SK-N-SH treated with all-trans-retinoic acid at 6 μM for 48 hours (cell line): ENCODE data around the gene UBLCP1.

ENCODE experiments used
- BACH2 ChIP-seq: fragments of 250-450 bp; sonication (Bioruptor Pico); IDR thresholded peaks from 2 replicates; pipeline ENCODE4 v1.9.0; 2021; ENCODE audit warnings: mild to moderate bottlenecking, borderline replicate concordance
- CREB5 ChIP-seq: fragments of 250-450 bp; sonication (Bioruptor Pico); IDR thresholded peaks from 2 replicates; pipeline ENCODE4 v1.5.1; 2020; ENCODE audit warnings: low read depth, mild to moderate bottlenecking, moderate library complexity
- CSRNP3 ChIP-seq: fragments of 250-450 bp; sonication (Bioruptor Pico); IDR thresholded peaks from 2 replicates; pipeline ENCODE4 v1.5.1; 2021; ENCODE audit warnings: mild to moderate bottlenecking, moderate library complexity
- ESRRG ChIP-seq: fragments of 250-450 bp; sonication (Bioruptor Pico); IDR thresholded peaks from 2 replicates; pipeline ENCODE4 v1.6.1; 2021; ENCODE audit warnings: mild to moderate bottlenecking
- PATZ1 ChIP-seq: fragments of 250-450 bp; sonication (Bioruptor Pico); IDR thresholded peaks from 2 replicates; pipeline ENCODE4 v1.8.0; 2020; ENCODE audit warnings: mild to moderate bottlenecking, moderate library complexity, borderline replicate concordance
- POU6F1 ChIP-seq: fragments of 250-450 bp; sonication (Bioruptor Pico); IDR thresholded peaks from 2 replicates; pipeline ENCODE4 v1.8.0; 2021; ENCODE audit warnings: low read depth, mild to moderate bottlenecking, moderate library complexity, borderline replicate concordance
- PPARA ChIP-seq: fragments of 250-450 bp; sonication (Bioruptor Pico); IDR thresholded peaks from 2 replicates; pipeline ENCODE4 v1.5.0; 2020; ENCODE audit warnings: mild to moderate bottlenecking, borderline replicate concordance
- RARB ChIP-seq: fragments of 250-450 bp; sonication (Bioruptor Pico); IDR thresholded peaks from 2 replicates; pipeline ENCODE4 v1.8.0; 2021; ENCODE audit warnings: mild to moderate bottlenecking, moderate library complexity
- TOX ChIP-seq: fragments of 250-450 bp; sonication (Bioruptor Pico); IDR thresholded peaks from 2 replicates; pipeline ENCODE4 v1.8.0; 2021; ENCODE audit warnings: mild to moderate bottlenecking, moderate library complexity, borderline replicate concordance
- TSHZ2 ChIP-seq: fragments of 250-450 bp; sonication (Bioruptor Pico); IDR thresholded peaks from 2 replicates; pipeline ENCODE4 v1.5.0; 2020; ENCODE audit warnings: mild to moderate bottlenecking, moderate library complexity
- ZC3H10 ChIP-seq: fragments of 250-450 bp; sonication (Bioruptor Pico); IDR thresholded peaks from 2 replicates; pipeline ENCODE4 v1.5.1; 2021; ENCODE audit warnings: mild to moderate bottlenecking, moderate library complexity

- TF ChIP-seq RARB (no peak), POU6F1 (CRISPR knock-in tag) (no peak), PATZ1 (CRISPR knock-in tag) (no peak), CSRNP3 (CRISPR knock-in tag) (no peak), CREB5 (CRISPR knock-in tag) (no peak), ESRRG (no peak), TOX (CRISPR knock-in tag) (no peak), ZC3H10 (CRISPR knock-in tag) (no peak), BACH2 (no peak), TSHZ2 (no peak), PPARA (no peak)
Observed at GRCh38 chr5:159258361-159258760, 4.7 kb upstream of the UBLCP1 start.
